AG10803 (cell line): ENCODE data around the gene APOC4.

Experiments
- DNase-seq: peaks from one replicate; pipeline ENCODE4 v3.0.0; 2010; ENCODE audit warnings: low read depth
- H3K4me3 ChIP-seq: 2 replicates; pipeline ENCODE4 v1.5.1; 2011; ENCODE audit warnings: mild to moderate bottlenecking, low read length, control low read depth
- CTCF ChIP-seq: conservative IDR thresholded peaks from 2 replicates; pipeline ENCODE4 v1.5.1; 2011; ENCODE audit warnings: mild to moderate bottlenecking, low read length, control low read depth, inconsistent platforms

The APOC4 gene

GRCh38 chr19:44942067-44942571 lies at the start of gene APOC4:
Gene APOC4 (plus strand): TSS chr19:44942237. CDS start chr19:44942278, 41 bp downstream.
- TF ChIP-seq CTCF: no peak
- H3K4me3 ChIP-seq: no peak within 1 kb of the TSS
- no peak for DNase-seq

- H3K4me3 ChIP-seq: no peak overlapping the region
- no peak for TF ChIP-seq CTCF
- DNase-seq: no peak
Observed at GRCh38 chr19:44892932-44893331, 49.1 kb upstream of the APOC4 start.

- no peak for TF ChIP-seq CTCF
Observed at GRCh38 chr19:44893332-44894051, 48.5 kb upstream of the APOC4 start.

GRCh38 chr19:44894052-44894400 lies 48.0 kb upstream of the APOC4 start:
- DNase-seq: no peak
- H3K4me3 ChIP-seq: no peak overlapping the region
- no peak for TF ChIP-seq CTCF

More at GRCh38 chr19:44893332-44894051, 48.5 kb upstream of the APOC4 start:
- DNase-seq: no peak
- no peak overlapping the region for H3K4me3 ChIP-seq

- no peak for DNase-seq
- no peak for TF ChIP-seq CTCF
- no peak overlapping the region for H3K4me3 ChIP-seq
Observed at GRCh38 chr19:44894946-44895345, 47.1 kb upstream of the APOC4 start.

GRCh38 chr19:44897835-44898234 lies 44.2 kb upstream of the APOC4 start:
- H3K4me3 ChIP-seq: no peak overlapping the region
- DNase-seq: no peak
- TF ChIP-seq CTCF: no peak
